Stimulated activated CD8-positive, alpha-beta memory T cell treated with anti-CD3 and anti-CD28 coated beads, Interleukin-7, amount 100 ng/mL, for 4 hours (primary cell): Measurements from ENCODE around the gene GTSE1.

Source experiments
- DNase-seq, 2 donors: peaks; one replicate each; pipeline ENCODE4 v3.0.0-alpha.2; 2020; ENCODE audit warnings: low read depth in 2 of 2

GTSE1 gene

GRCh38 chr22:46379066-46379930, 82.6 kb downstream of the GTSE1 start:
- no peak for DNase-seq

- no peak for DNase-seq
Observed at GRCh38 chr22:46380069-46380468, 83.4 kb downstream of the GTSE1 start.
